GM10266 (cell line): ENCODE measurements around the gene GPD2.
A peak's percentile ranks its signal among the peaks of the same experiment; 100 is the strongest.

Experiments used
- DNase-seq: peaks from one replicate; pipeline ENCODE4 v3.0.0; 2012; ENCODE audit errors: extremely low spot score
- TF ChIP-seq, protein P1 (sequence below): IDR thresholded peaks from 2 replicates; pipeline ENCODE4 v1.5.1; 2012; ENCODE audit warnings: mild to moderate bottlenecking, low read depth; ENCODE audit not compliant: control insufficient read depth, insufficient read depth; ENCODE audit errors: missing control alignments

Gene GPD2

DNA sequence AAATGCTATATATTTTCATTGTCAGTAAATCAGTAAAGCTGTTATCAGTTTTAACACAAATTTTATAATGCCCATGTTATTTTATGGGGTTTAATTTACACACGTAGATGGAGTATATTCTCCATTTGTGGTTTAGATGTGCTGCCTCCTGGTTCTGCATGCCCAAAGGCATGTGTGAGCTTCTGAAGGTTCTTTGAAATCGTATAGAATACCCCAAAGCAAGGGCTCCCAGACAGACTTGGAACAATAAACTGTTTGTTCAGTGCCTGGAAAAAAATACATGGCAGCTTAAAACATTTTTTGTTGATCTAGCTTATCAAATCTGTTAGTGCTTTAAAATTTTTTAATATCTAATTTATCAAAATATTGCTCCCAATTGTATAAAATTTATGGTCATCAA, 150.4 kb downstream of the GPD2 start:
- DNase-seq: no peak
- TF ChIP-seq, protein P1, sequence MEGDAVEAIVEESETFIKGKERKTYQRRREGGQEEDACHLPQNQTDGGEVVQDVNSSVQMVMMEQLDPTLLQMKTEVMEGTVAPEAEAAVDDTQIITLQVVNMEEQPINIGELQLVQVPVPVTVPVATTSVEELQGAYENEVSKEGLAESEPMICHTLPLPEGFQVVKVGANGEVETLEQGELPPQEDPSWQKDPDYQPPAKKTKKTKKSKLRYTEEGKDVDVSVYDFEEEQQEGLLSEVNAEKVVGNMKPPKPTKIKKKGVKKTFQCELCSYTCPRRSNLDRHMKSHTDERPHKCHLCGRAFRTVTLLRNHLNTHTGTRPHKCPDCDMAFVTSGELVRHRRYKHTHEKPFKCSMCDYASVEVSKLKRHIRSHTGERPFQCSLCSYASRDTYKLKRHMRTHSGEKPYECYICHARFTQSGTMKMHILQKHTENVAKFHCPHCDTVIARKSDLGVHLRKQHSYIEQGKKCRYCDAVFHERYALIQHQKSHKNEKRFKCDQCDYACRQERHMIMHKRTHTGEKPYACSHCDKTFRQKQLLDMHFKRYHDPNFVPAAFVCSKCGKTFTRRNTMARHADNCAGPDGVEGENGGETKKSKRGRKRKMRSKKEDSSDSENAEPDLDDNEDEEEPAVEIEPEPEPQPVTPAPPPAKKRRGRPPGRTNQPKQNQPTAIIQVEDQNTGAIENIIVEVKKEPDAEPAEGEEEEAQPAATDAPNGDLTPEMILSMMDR: no peak

DNA sequence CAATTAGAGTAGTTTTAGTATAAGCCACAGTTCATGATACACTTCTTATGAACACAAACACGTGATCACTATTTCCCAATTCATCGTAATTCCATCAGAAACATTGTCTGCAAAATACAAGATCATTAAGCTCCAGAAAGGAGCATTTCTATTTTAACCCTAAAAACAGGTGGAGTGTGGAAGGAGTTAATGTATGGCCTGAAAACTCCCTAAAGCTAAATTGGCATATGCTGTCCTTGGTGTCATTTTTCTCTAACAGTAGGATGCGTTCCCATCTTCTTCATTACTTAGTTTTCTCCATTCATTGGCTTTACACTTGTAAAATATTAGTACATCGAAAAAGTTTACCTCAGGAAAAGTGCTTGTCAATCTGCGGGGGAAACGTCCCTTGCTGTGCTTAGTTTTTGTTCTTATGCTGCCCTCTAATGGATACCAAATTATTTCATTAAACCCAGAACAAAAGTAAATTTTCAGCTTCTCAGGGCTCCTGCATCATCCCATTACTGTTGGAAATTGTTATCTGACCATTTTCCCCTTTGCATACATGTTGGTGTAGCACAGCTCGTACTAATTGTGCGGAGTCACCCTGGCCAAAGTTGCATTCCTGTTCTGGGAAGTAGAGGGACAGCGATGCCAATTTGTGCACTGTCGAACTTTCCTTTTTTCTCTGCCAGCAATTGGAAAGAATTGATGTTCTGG, 153.4 kb downstream of the GPD2 start:
- DNase-seq: peak; percentile 30
- TF ChIP-seq, protein P1: peak; percentile 38

DNA sequence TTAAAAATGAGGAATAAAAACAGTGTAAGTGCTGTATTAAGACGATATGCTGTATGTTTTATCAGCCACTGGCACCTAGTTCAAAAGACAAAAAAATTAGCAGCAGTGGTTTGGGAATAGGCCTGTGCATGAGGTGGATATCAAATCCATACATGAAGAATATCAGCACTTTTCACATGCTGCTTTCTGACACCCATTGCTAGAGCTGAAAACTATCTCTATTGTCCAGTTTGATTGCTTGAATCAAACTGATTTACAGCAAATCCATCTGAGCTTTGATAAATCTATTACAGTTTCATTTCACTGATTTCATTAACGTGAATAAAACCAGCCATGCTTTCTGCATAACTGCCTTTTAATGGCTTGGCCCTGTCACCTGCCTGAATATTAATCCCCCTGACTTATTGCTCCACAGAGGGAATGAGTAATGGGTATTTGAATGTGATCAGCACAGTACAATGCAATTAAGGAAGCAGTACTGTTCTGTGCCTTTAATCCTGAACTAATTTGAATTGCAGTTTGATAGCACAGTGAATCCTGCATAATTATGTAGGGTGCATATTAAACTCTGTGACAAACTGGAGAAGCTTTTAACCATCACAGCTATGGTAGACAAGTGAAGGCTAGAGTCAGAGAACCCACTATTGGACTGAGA, 154.0 kb downstream of the GPD2 start:
- TF ChIP-seq, protein P1: no peak
- no peak for DNase-seq

DNA sequence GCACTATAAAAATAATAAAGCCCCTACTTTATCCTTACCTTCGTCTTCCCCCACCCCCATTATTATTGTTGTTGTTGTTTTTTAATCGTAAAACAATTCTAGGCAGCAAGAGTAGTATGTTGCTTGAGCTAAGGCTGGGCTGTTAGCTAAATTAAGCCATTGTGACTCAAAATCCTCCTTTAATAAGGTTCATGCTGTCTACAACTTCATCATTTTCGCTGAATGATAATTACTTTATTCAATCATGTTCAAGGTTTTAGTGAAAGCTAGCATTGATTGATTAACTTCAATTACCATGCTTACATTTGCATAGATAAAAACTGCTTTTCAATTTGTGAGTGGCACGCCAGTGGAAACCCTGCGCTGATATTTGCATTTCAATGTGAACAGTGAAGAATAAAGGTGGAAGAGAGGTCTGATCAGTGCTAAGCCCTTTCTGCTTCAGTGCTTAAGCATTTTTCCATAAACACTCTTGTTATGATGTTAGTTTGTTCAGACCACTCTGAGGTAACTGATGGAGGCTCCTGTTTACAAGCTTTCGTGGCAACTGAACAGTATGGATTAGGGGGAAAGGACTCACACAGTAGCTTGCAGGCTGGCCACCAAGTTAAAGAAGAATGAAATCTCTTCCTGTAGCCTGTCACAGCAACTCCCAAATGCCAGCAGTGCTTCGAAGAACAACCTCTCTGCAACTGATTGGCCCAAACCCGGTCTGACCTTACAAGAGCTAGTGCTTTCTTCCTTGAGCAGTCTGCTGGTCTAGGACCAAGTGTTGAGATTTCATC, 156.8 kb downstream of the GPD2 start:
- no peak for DNase-seq
- TF ChIP-seq, protein P1: no peak

DNA sequence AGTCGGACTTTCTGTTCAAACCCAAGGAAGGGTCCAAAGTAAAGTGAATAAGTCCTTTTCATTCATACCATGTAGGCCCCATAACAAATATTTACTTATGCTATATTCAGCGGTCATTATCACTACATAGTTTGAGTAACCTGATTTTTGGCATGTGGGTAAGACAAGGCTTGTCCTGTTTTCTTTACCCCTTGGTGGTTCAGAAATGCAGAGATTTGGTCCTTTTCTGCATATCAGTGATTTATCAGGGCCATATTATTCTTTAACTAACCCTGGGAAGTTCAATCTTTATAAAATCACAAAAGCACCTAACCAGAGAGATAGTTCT, 157.4 kb downstream of the GPD2 start:
- no peak for DNase-seq
- TF ChIP-seq, protein P1: no peak

DNA sequence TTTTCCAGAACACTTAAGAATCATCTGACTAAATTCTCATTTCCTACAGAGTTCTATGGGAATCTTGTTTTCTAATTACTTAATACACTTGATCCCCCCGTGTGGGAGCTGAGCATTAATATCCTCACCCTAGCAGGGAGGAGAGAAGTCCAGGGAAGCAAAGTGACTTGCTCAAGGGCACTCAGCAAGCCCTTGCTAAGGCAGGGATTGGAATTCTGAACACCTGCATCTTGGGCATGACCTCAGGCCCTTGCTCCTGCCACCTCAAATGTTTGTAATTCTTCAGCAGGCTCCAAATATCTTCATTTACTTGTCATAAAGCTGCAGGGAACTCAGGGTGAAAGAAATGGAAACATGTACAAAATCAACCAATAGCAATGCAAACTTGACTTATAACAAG, 162.4 kb downstream of the GPD2 start:
- TF ChIP-seq, protein P1: no peak
- DNase-seq: no peak

DNA sequence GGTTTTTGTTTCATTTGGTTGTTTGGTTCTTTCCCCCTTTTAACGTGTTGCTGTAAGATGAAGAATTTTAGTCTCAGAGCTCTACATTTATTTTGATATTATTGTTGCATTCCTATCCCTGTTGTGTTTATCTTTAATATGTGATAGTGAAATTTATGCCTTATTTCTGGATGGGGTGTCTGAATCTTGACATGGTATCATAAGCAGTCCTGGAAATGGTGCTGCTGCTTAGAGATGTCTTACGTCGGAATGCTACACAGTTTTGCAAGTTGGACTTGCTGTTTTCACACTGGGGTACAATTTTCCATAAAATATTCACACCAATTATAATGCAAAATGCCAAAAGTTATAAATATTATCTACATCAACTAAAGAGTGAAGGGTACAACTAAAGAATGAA, 164.0 kb downstream of the GPD2 start:
- TF ChIP-seq, protein P1: no peak
- no peak for DNase-seq
